NB4 (cell line): ENCODE results near the gene ANAPC1.
"Not testable (repeated sequence)": the region's sequence is repeated elsewhere in the genome, so short reads cannot be mapped to it uniquely, and the experiment has no call there.

Source experiments
- CTCF ChIP-seq: IDR thresholded peaks from one replicate; pipeline ENCODE4 v1.5.1; 2012; ENCODE audit warnings: low read depth, low read length
- TF ChIP-seq, protein P1 (sequence below): IDR thresholded peaks from 2 replicates; pipeline ENCODE4 v1.6.1; 2011; ENCODE audit warnings: low read depth, low read length

DNA sequence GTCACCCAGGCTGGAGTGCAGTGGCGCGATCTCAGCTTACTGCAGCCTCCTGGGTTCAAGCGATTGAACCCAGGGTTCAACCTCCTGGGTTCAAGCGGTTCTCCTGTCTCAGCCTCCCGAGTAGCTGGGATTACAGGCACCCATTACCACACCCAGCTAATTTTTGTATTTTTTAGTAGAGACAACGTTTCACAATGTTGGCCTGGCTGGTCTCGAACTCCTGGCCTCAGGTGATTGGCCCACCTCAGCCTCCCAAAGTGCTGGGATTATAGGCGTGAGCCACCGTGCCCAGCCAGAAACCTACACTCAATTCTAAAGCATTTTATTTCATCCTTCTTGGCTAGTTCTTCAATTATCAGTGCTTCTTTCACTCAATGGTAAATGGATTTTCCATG is 21.5 kb upstream of the ANAPC1 start:
- TF ChIP-seq CTCF, result not testable (repeated sequence)
- TF ChIP-seq, protein P1, sequence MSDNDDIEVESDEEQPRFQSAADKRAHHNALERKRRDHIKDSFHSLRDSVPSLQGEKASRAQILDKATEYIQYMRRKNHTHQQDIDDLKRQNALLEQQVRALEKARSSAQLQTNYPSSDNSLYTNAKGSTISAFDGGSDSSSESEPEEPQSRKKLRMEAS, result not testable (repeated sequence)
